Osteoblast (primary cell): ENCODE measurements around the gene CDC14A. TPM values are rescaled to one million over a fixed set of nuclear protein-coding genes. Genes with fewer than 3 reads are reported as not detected.
A peak's percentile ranks its signal among the peaks of the same experiment; 100 is the strongest.

Source experiments
- DNase-seq: peaks from one replicate; pipeline ENCODE4 v3.0.0; 2011; ENCODE audit warnings: low spot score, mixed read lengths; ENCODE audit not compliant: insufficient read length; ENCODE audit errors: missing footprints
- H2AFZ ChIP-seq: 2 replicates; pipeline ENCODE4 v1.6.0; 2011; ENCODE audit warnings: mild to moderate bottlenecking, low read length
- H3K27ac ChIP-seq: 2 replicates; pipeline ENCODE4 v1.5.1; 2011; ENCODE audit warnings: mild to moderate bottlenecking, low read depth, low read length, moderate library complexity
- H3K27me3 ChIP-seq: 2 replicates; pipeline ENCODE4 v1.6.0; 2012; ENCODE audit warnings: mild to moderate bottlenecking, control low read depth, inconsistent platforms, low read length, moderate library complexity; ENCODE audit not compliant: insufficient read depth
- H3K36me3 ChIP-seq: 2 replicates; pipeline ENCODE4 v1.5.1; 2011; ENCODE audit warnings: mild to moderate bottlenecking, low read length, control low read depth, moderate library complexity; ENCODE audit not compliant: insufficient read depth
- H3K4me1 ChIP-seq: 2 replicates; pipeline ENCODE4 v1.5.1; 2011; ENCODE audit warnings: mild to moderate bottlenecking, low read length, control low read depth, moderate library complexity; ENCODE audit not compliant: insufficient read depth
- H3K4me2 ChIP-seq: 2 replicates; pipeline ENCODE4 v1.6.0; 2011; ENCODE audit warnings: mild to moderate bottlenecking, low read length; ENCODE audit not compliant: insufficient read depth
- H3K4me3 ChIP-seq: fragments of 200-600 bp; sonication (generic); 3 replicates; pipeline ENCODE4 v1.5.1; 2012; ENCODE audit warnings: mild to moderate bottlenecking, low read length, inconsistent platforms; ENCODE audit not compliant: insufficient read depth
- H3K79me2 ChIP-seq: 2 replicates; pipeline ENCODE4 v1.6.0; 2012; ENCODE audit warnings: mild to moderate bottlenecking, low read length, control low read depth, inconsistent platforms; ENCODE audit not compliant: insufficient read depth
- H3K9me3 ChIP-seq: 2 replicates; pipeline ENCODE4 v1.5.1; 2011; ENCODE audit warnings: low read depth, low read length, control low read depth
- H4K20me1 ChIP-seq: 2 replicates; pipeline ENCODE4 v1.6.0; 2012; ENCODE audit warnings: mild to moderate bottlenecking, low read length, control low read depth; ENCODE audit not compliant: insufficient read depth
- total RNA-seq: library from RNA; depleted of rRNA; stranded (reverse); fragments of >200 nt; gene quantifications from 2 replicates; pipeline ENCODE4 v1.2.3, GENCODE V29; 2012
- TF ChIP-seq, protein P1 (sequence below): IDR thresholded peaks from 2 replicates; pipeline ENCODE4 v1.5.1; 2011; ENCODE audit warnings: mild to moderate bottlenecking, low read depth, low read length, moderate library complexity; ENCODE audit errors: extremely low read depth

Gene CDC14A
- total RNA-seq, 1 donor: 6.9 TPM

- H3K4me1 ChIP-seq: no peaks in the 10 kb centered on the region
- no peak overlapping the region for H3K27ac ChIP-seq
- no peaks in the 10 kb centered on the region for H3K27me3 ChIP-seq
- H3K79me2 ChIP-seq: no peaks in the 10 kb centered on the region
- H2AFZ ChIP-seq: peak overlapping the region; percentile 36
- DNase-seq: no peak
- H3K4me2 ChIP-seq: no peak overlapping the region
- TF ChIP-seq, protein P1, sequence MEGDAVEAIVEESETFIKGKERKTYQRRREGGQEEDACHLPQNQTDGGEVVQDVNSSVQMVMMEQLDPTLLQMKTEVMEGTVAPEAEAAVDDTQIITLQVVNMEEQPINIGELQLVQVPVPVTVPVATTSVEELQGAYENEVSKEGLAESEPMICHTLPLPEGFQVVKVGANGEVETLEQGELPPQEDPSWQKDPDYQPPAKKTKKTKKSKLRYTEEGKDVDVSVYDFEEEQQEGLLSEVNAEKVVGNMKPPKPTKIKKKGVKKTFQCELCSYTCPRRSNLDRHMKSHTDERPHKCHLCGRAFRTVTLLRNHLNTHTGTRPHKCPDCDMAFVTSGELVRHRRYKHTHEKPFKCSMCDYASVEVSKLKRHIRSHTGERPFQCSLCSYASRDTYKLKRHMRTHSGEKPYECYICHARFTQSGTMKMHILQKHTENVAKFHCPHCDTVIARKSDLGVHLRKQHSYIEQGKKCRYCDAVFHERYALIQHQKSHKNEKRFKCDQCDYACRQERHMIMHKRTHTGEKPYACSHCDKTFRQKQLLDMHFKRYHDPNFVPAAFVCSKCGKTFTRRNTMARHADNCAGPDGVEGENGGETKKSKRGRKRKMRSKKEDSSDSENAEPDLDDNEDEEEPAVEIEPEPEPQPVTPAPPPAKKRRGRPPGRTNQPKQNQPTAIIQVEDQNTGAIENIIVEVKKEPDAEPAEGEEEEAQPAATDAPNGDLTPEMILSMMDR: no peak
- H3K9me3 ChIP-seq: no peaks in the 10 kb centered on the region
- H3K4me3 ChIP-seq: no peak overlapping the region
- H3K36me3 ChIP-seq: no peaks in the 10 kb centered on the region
- no peaks in the 10 kb centered on the region for H4K20me1 ChIP-seq
Measured at GRCh38 chr1:100518023-100518422, 165.7 kb downstream of the CDC14A start.

GRCh38 chr1:100523038-100523652 is 170.8 kb downstream of the CDC14A start:
- no peaks in the 10 kb centered on the region for H3K36me3 ChIP-seq
- no peaks in the 10 kb centered on the region for H4K20me1 ChIP-seq
- H3K27me3 ChIP-seq: no peaks in the 10 kb centered on the region
- H3K27ac ChIP-seq: no peak overlapping the region
- H3K79me2 ChIP-seq: no peaks in the 10 kb centered on the region
- no peaks in the 10 kb centered on the region for H3K4me1 ChIP-seq
- H3K9me3 ChIP-seq: no peaks in the 10 kb centered on the region
- TF ChIP-seq, protein P1: no peak
- H3K4me3 ChIP-seq: no peak overlapping the region
- H3K4me2 ChIP-seq: no peak overlapping the region
- peak overlapping the region; percentile 43 for H2AFZ ChIP-seq
- DNase-seq: no peak

GRCh38 chr1:100524355-100524754 is 172.0 kb downstream of the CDC14A start:
- no peaks in the 10 kb centered on the region for H3K9me3 ChIP-seq
- H3K27ac ChIP-seq: no peak overlapping the region
- no peaks in the 10 kb centered on the region for H3K79me2 ChIP-seq
- H3K4me2 ChIP-seq: no peak overlapping the region
- no peak overlapping the region for H3K4me3 ChIP-seq
- H3K4me1 ChIP-seq: peaks cover 9% of the 10 kb centered on the region
- no peak overlapping the region for H2AFZ ChIP-seq
- H3K36me3 ChIP-seq: no peaks in the 10 kb centered on the region
- no peaks in the 10 kb centered on the region for H4K20me1 ChIP-seq
- H3K27me3 ChIP-seq: no peaks in the 10 kb centered on the region
- no peak for DNase-seq
- TF ChIP-seq, protein P1: no peak

DNA sequence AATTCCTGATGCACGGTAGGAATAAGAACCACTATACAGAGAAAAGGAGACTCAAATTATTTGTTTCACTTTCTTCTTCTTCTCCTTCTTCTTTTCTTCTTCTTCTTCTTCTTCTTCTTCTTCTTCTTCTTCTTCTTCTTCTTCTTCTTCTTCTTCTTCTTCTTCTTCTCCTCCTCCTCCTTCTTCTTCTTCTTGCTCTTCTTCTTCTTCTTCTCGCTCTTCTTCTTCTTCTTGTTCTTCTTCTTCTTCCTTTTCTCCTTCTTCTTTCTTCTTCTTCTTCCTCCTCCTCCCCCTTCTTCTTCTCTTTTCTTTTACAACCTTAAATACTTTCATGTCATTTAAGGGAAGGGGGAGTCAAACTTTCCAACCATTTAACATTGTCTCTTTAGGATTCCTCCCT is 174.6 kb downstream of the CDC14A start:
- DNase-seq: no peak
- no peaks in the 10 kb centered on the region for H3K36me3 ChIP-seq
- no peaks in the 10 kb centered on the region for H3K79me2 ChIP-seq
- no peaks in the 10 kb centered on the region for H3K27me3 ChIP-seq
- H3K27ac ChIP-seq: no peak overlapping the region
- H2AFZ ChIP-seq: no peak overlapping the region
- H4K20me1 ChIP-seq: no peaks in the 10 kb centered on the region
- H3K9me3 ChIP-seq: no peaks in the 10 kb centered on the region
- H3K4me1 ChIP-seq: peaks cover 32% of the 10 kb centered on the region
- TF ChIP-seq, protein P1: no peak
- no peak overlapping the region for H3K4me3 ChIP-seq
- no peak overlapping the region for H3K4me2 ChIP-seq
